Activated CD4-positive, alpha-beta T cell treated with anti-CD3 and anti-CD28 coated beads, Interleukin-10, Interleukin-2, amounts not matched to agents 100 ng/mL and 50 ng/mL, durations not matched to agents 16 hours and 8 hours (primary cell): Measurements from ENCODE around the gene CYP26B1.
A peak's percentile ranks its signal among the peaks of the same experiment; 100 is the strongest.

ENCODE experiments used
- DNase-seq: peaks from one replicate; pipeline ENCODE4 v3.0.0-alpha.2; 2020

Gene CYP26B1

DNA sequence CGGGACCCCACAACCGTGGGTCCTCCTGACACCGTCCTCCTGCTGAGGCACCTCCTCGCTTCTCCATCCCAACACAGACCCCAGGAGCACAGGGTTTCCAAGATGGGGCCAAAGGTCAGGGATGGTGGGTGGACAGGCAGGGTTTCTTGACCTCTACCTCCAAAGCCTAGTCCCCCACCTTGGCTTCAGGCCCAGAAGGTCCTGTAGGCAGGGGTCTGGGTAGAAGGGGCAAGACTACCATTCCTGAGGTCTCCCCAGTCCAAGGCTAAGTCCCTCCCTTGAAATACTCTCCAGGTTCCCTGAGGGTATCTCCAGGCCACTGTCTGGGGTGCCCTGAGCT lies 7.1 kb downstream of the CYP26B1 start:
- DNase-seq: no peak

DNA sequence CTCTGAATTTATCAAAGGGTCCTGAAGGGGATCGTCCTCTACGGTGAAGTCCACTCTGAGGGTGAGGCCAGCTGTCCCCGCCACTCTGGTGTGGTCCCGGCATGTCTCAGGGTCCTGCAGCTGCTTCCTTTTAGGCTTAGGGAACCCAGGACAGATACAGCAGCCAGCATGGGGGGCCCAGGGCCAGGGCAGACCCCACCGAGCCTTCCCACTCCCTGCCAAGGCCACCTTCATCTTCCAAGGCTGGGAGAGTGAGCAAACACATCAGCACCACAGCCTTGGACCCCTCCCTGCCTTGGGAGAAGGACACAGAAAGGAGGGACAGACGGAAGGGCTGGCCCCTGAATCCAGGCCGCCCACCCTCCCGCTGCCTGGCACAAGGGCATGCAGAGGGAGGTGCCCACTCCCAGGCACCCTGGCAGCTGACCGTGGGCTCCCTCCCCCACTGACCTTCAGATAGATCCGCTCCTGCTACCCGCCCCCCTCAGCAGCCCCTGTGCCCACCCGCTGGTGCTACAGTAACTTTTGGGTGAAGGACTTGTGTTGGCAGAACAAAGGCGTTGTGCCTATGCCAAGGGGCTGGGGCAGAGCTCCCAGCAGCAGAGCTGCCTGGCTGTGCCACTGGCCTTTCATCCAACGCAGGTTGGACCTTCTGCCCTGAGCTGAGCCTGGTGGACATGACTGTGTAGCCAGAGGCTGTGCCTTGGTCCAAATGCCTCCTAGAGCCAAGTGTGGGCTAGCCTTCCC lies 7.6 kb downstream of the CYP26B1 start:
- no peak for DNase-seq

DNA sequence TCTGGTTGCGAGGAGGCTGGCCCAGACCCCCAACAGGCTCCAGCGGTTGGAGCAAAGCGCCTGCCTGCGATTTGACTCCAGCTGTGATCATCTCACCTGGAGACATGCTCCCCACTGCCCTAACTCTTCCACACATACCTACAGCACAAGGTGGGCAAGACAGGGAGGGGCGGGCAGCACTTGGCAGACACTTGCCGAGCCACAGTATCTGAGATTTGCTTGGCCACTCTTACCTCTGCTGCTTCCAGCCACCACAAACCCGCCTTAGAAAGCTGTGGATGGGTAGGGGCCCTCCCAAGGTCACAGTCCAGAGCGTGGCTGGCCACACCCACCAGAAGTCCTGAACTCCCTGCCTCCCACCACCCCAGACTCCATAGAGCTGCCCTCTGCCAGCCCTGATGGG lies 8.2 kb downstream of the CYP26B1 start:
- no peak for DNase-seq

DNA sequence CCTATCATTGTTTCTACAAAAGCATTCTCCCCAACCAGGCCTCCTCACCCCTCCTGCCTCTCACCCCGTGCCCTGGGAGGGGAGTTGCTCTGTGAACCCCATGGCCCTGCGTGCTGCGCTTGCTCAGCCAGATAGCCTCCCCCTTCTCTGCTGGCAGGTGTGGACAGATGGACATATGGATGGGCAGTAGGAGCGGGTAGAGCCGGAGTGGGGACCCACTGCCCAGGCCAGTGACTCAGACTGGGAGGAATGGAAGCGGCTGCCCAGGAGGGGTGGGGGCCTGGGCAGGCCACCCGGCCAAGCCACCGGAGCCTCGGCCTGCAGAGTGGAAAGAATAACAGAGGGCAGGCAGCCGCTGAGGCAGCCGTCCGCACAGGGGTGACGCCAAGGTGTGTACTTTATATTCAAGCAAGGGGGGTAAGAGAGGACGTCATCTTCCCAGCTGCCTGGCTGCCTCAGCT lies 8.7 kb downstream of the CYP26B1 start:
- DNase-seq: no peak

DNA sequence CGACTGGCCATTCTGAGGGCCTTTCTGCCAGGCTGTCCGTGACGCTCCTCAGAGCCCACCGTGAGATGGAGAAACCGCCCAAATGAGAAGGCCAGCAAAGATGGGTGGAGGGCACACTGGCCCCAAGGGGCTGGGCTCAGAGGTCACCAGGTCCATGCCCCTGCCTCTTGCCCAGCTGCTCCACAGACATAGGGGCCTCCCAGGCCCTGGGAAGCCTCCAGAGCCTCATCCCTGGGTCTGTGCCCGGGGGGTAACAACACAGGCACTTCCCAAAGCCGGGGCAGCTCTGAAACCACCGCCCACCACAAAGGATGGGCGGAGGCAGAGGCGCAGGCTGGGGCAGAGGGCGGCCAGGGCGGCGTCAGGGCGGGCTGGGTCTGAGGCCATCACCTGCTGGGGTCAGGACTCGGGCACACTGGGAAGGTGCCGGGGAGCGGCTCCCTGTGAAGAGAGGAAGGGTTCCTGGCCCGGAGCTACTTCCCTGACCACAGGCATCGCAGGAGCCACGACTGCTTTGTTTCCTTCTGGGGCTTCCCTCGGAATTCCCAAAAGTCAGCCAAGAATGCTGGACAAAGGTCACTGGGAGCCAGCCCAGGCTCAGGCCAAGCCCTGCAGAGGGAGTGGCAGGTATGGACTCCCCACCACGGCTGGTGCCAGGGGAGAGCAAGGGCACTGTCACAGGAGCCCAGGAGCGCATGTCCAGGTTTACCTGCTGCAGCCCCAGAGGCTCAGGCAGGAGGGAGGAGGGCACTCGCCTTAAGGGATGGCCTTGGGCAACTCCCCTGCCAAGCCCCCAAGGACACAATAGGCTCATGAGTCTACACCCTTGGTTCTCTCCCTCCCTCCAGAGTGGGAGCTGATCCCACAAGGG lies 9.4 kb downstream of the CYP26B1 start:
- no peak for DNase-seq

GRCh38 chr2:72137498-72138010 lies 10.1 kb downstream of the CYP26B1 start:
- DNase-seq: peak; percentile 68

- no peak for DNase-seq
Observed at GRCh38 chr2:72136933-72137497, 10.6 kb downstream of the CYP26B1 start.

- DNase-seq: no peak
Observed at GRCh38 chr2:72136331-72136730, 11.3 kb downstream of the CYP26B1 start.

DNA sequence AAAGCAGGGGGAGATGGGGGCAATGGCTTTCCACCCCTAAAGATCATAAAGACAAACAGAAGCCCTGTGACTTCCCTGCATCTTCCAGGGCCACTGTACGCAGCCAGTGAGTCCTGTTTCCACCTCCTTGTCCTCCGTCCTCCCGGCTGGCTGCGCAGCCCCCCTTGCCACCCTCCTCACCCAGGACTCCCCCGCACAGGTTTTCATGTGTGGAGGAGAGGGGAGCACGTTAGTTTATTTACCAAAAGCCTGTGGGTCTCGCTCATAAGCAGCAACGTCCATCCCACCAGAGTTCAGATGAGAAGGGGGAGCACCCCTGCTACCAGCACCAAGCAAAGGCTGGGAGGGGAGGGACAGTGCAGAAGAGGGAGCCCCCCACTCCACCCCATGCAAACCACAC lies 11.7 kb downstream of the CYP26B1 start:
- no peak for DNase-seq

- no peak for DNase-seq
Observed at GRCh38 chr2:72134997-72135800, 12.5 kb downstream of the CYP26B1 start.

DNA sequence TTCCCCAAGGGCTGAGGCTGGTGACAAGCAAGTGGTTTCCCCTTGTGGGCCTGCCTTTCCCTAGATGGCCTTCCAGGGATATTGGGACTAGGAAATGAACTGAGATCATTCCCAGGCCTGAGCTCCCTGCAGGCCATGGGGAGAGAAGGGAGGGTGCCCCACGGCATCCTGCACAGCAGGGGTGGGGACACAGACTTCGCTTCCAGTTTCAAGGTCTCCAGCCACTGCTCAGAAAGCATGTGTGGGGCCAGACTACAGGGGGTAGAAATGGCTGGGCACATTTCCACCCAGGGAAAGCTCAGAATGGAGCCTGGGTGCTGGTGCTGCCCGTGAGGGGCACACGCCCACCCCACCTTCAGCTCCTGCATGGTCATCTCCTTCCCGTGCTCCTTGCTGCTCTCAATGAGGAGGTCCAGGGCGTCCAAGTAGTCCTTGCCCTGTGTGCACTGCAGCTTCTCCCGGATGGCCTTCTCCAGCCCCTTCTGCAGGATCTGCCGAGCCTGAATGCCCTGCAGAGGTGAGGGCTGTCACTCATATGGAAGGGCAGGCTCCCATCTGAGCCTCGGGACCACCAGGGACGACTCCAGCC lies 13.2 kb downstream of the CYP26B1 start:
- no peak for DNase-seq

- DNase-seq: no peak
Observed at GRCh38 chr2:72133721-72134407, 13.8 kb downstream of the CYP26B1 start.

GRCh38 chr2:72132981-72133720 lies 14.5 kb downstream of the CYP26B1 start:
- no peak for DNase-seq

GRCh38 chr2:72131916-72132841 lies 15.5 kb downstream of the CYP26B1 start:
- no peak for DNase-seq

DNA sequence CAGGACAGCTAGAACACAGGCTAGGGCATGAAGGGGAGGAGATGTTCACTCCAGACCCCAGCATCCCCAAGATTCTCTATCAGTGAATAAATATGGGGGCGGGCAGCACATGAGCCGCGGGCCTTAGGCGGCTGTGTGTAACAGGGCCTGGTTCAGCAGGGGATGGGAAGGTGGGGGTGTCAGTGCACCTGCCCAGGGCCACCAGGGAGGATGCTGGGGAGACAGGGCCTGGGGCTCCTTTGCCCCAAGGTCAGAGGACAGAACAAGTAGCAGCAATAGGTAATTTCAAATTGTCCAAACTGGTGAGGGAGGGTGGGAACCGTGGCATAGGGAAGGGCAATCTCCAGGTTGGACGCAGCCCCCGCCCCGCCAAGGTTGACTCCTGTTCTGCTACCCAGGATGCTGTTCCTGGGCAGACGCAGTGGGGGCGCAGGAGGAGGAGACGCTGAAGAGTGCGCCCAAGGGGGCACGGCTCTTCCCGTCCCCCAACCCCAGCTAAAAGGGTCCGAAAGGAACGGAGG lies 16.2 kb downstream of the CYP26B1 start:
- DNase-seq: no peak

- no peak for DNase-seq
Observed at GRCh38 chr2:72130659-72131360, 16.9 kb downstream of the CYP26B1 start.

DNA sequence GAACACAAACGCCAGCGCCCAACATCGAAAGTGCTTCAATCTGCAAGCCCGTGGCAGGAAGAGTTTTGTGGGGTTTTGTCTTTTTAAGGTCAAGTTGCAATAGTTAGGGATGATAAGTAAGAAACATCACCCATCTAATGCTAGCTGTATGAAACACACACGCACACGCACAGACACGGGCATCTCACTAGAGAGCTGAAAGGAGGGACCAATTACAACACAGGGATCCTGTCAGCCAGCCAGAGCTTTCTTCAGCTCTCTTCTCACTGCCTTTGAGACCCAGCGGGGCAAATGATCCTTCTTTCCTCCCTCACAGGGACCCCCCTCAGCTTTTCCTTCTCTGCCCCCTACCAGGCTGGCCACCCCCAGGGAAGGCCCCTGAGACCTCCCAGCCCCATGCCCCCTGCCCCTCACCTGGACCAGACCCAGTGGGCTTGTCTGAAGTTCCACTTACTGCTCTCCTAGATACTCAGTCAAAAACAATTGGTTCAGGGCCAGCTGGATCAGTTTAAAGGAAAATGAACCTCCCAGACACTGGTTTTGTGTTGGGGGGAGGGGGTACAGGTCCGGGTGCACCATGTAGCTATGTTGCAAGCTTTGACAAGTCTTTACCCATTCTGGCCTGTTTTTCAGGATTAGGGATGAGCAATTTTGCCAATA lies 17.9 kb downstream of the CYP26B1 start:
- no peak for DNase-seq

DNA sequence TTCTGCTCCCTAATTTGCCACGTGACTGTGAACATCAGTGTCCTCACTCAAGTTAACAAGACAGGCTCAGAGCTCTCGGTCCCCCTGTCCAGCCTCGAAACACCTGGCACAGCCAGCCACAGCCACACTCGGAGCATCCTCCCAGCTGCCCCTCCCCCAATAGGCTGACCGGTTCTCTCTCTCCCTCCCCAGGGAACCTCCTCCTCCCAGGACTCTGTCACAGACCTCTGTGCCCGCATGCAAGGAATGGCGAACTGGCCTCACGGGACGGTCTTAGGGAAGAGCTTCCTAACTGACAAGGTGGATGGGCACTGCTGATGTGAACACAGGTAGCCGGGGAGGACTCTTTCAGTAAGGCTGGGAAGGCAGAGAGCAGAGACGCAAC lies 18.8 kb downstream of the CYP26B1 start:
- no peak for DNase-seq
